Left ventricle myocardium inferior (tissue), 1 donor: Measurements from ENCODE around the gene TUBA1B. TPM values are rescaled to one million over a fixed set of nuclear protein-coding genes. Genes with fewer than 3 reads are reported as not detected.

ENCODE experiments used
- DNase-seq: peaks from one replicate; pipeline ENCODE4 v3.0.0-alpha.2; 2020
- H3K27ac ChIP-seq: fragments of 200-600 bp; replicated peaks from 2 replicates; pipeline ENCODE4 v1.8.0; 2021
- H3K27me3 ChIP-seq: fragments of 200-600 bp; 2 replicates; pipeline ENCODE4 v1.8.0; 2021; ENCODE audit warnings: low read depth
- H3K36me3 ChIP-seq: fragments of 200-600 bp; 2 replicates; pipeline ENCODE4 v1.8.0; 2021
- H3K4me1 ChIP-seq: fragments of 200-600 bp; 2 replicates; pipeline ENCODE4 v1.8.0; 2021
- H3K4me3 ChIP-seq: fragments of 200-600 bp; 2 replicates; pipeline ENCODE4 v1.8.0; 2021; ENCODE audit warnings: mild to moderate bottlenecking, moderate library complexity
- H3K9me3 ChIP-seq: fragments of 200-600 bp; replicated peaks from 2 replicates; pipeline ENCODE4 v1.8.0; 2021
- CTCF ChIP-seq: fragments of 200-600 bp; IDR thresholded peaks from 2 replicates; pipeline ENCODE4 v1.8.0; 2021; ENCODE audit warnings: antibody characterized with exemption, mild to moderate bottlenecking, borderline replicate concordance
- intact Hi-C: fragments of 100-400 bp; cut with micrococcal nuclease; formaldehyde crosslinking; loops from one replicate; pipeline ENCODE4 v1.11.0; 2022
- total RNA-seq: library from RNA; stranded (reverse); fragmentation: NEBNext Ultra II Directional; extraction: Animal tissue kit (Norgen Biotek cat#: 25700); gene quantifications from one replicate; pipeline ENCODE4 v1.2.1, GENCODE V29; 2021
- donor health status: DM: no; HTN: yes; CAD: no; lungs with severe emphysema.

The TUBA1B gene
- total RNA-seq, 1 donor from 2014 or later: 318 TPM

- peaks cover 30% of the 10 kb centered on the region for H3K36me3 ChIP-seq
- H3K9me3 ChIP-seq: no peaks in the 10 kb centered on the region
- H3K4me3 ChIP-seq: no peak overlapping the region
- intact Hi-C loops: loop anchor here (10.0 kb wide), 1 partner anchor 62 kb away; the partner anchor contains the start of genes KMT2D and RHEBL1
- no peak for DNase-seq
- no peaks in the 10 kb centered on the region for H3K27me3 ChIP-seq
- H3K27ac ChIP-seq: no peak overlapping the region
- H3K4me1 ChIP-seq: peaks cover 30% of the 10 kb centered on the region
- TF ChIP-seq CTCF: no peak
Observed at GRCh38 chr12:49126852-49127763, 4.1 kb downstream of the TUBA1B start.

GRCh38 chr12:49121047-49121696 lies 10.0 kb downstream of the TUBA1B start:
- no peak overlapping the region for H3K27ac ChIP-seq
- intact Hi-C loops: loop anchor here (5.0 to 10.0 kb wide), 2 partner anchors 34 to 56 kb away; partner anchors contain the start of genes KMT2D and RHEBL1

GRCh38 chr12:49111206-49111605 lies 20.0 kb downstream of the TUBA1B start:
- TF ChIP-seq CTCF: no peak
- H3K4me1 ChIP-seq: peaks cover 50% of the 10 kb centered on the region
- no peaks in the 10 kb centered on the region for H3K9me3 ChIP-seq
- H3K4me3 ChIP-seq: peak overlapping the region; percentile 100
- intact Hi-C loops: no loop called here
- no peak for DNase-seq
- peak overlapping the region; percentile 100 for H3K27ac ChIP-seq
- H3K27me3 ChIP-seq: no peaks in the 10 kb centered on the region
- H3K36me3 ChIP-seq: peaks cover 10% of the 10 kb centered on the region

More at GRCh38 chr12:49121047-49121696, 10.0 kb downstream of the TUBA1B start:
- no peaks in the 10 kb centered on the region for H3K4me1 ChIP-seq
- peak; percentile 32 for DNase-seq
- no peak overlapping the region for H3K4me3 ChIP-seq
- H3K9me3 ChIP-seq: no peaks in the 10 kb centered on the region
- TF ChIP-seq CTCF: peak; percentile 75
- H3K36me3 ChIP-seq: no peaks in the 10 kb centered on the region
- H3K27me3 ChIP-seq: no peaks in the 10 kb centered on the region

GRCh38 chr12:49110464-49111155 lies 20.6 kb downstream of the TUBA1B start, which contains the start of gene LMBR1L:
Gene LMBR1L, minus strand, starts transcription at chr12:49110847. Its CDS starts 292 bp downstream, at chr12:49110555.
- peaks cover 56% of the 10 kb centered on the region for H3K4me1 ChIP-seq
- no peaks in the 10 kb centered on the region for H3K9me3 ChIP-seq
- no peaks in the 10 kb centered on the region for H3K27me3 ChIP-seq
- H3K36me3 ChIP-seq: peaks cover 11% of the 10 kb centered on the region
- peak within 1 kb of the TSS; percentile 100 for H3K27ac ChIP-seq
- H3K4me3 ChIP-seq: peak within 1 kb of the TSS; percentile 100
- peak; percentile 68 for TF ChIP-seq CTCF
- peak; percentile 95 for DNase-seq
- intact Hi-C loops: no loop called here
